CD4-positive, alpha-beta T cell (primary cell): ENCODE data around the gene CAMTA1. TPM values are rescaled to one million over a fixed set of nuclear protein-coding genes. Genes with fewer than 3 reads are reported as not detected.

Experiments used
- ATAC-seq: fragments of 200-7000 bp; cut with Tn5 transposase; one replicate; pipeline ENCODE4 v1.10.0; 2022; ENCODE audit warnings: mild to moderate bottlenecking; ENCODE audit not compliant: poor library complexity
- CTCF ChIA-PET: fragments of 350-600 bp; sonication (Branson Sonifier 250); formaldehyde crosslinking; loops from one replicate; lab custom pipeline; 2021; ENCODE audit warnings: antibody characterized with exemption, inconsistent platforms; lab: Charles Lee
- POLR2A ChIA-PET: fragments of 350-600 bp; sonication (Branson Sonifier 250); formaldehyde crosslinking; loops from one replicate; lab custom pipeline; 2021; ENCODE audit warnings: antibody characterized with exemption, inconsistent platforms; lab: Charles Lee
- DNase-seq, 14 experiments: peaks; one replicate each; pipeline ENCODE4 v3.0.0-alpha.2; 2013 to 2020; ENCODE audit warnings: mixed read lengths in 2 of 14
- H3K27ac ChIP-seq, 2 donors: one replicate each; pipeline versions ENCODE4 v1.5.1 to v1.7.0; 2013; ENCODE audit warnings: low read length in 2 of 2, low read depth in 1 of 2, mild to moderate bottlenecking in 1 of 2
- H3K27me3 ChIP-seq, 2 experiments: 1 replicate in 1 of 2; 2 replicates in 1 of 2; pipeline versions ENCODE4 v1.6.1 to v1.7.0; 2013; ENCODE audit warnings: low read length in 2 of 2, control low read depth in 1 of 2, mild to moderate bottlenecking in 1 of 2, moderate library complexity in 1 of 2; ENCODE audit not compliant: insufficient read depth in 2 of 2, control insufficient read depth in 1 of 2
- H3K36me3 ChIP-seq: one replicate; pipeline ENCODE4 v1.6.1; 2013; ENCODE audit warnings: low read length, control low read depth; ENCODE audit not compliant: insufficient read depth
- H3K4me1 ChIP-seq: one replicate; pipeline ENCODE4 v1.6.1; 2013; ENCODE audit warnings: low read length, control low read depth; ENCODE audit not compliant: insufficient read depth
- H3K4me3 ChIP-seq: one replicate; pipeline ENCODE4 v1.5.1; 2013; ENCODE audit warnings: mild to moderate bottlenecking, low read length, moderate library complexity
- H3K9me3 ChIP-seq, 2 experiments: 1 replicate in 1 of 2; 2 replicates in 1 of 2; pipeline versions ENCODE4 v1.6.1 to v1.7.0; 2013; ENCODE audit warnings: low read length in 2 of 2, mild to moderate bottlenecking in 2 of 2, control low read depth in 1 of 2, moderate library complexity in 1 of 2; ENCODE audit not compliant: control insufficient read depth in 1 of 2, insufficient read depth in 1 of 2
- H3K27ac Mint-ChIP-seq: one replicate; pipeline ENCODE4 v1.8.0; 2020; ENCODE audit warnings: mixed read lengths
- H3K27me3 Mint-ChIP-seq: one replicate; pipeline ENCODE4 v1.8.0; 2021; ENCODE audit warnings: mixed read lengths
- H3K36me3 Mint-ChIP-seq: one replicate; pipeline ENCODE4 v1.8.0; 2021; ENCODE audit warnings: low read depth, mixed read lengths
- H3K4me1 Mint-ChIP-seq: one replicate; pipeline ENCODE4 v1.8.0; 2021; ENCODE audit warnings: low read depth, mixed read lengths
- H3K4me3 Mint-ChIP-seq: one replicate; pipeline ENCODE4 v1.8.0; 2020; ENCODE audit warnings: mild to moderate bottlenecking, mixed read lengths
- H3K9me3 Mint-ChIP-seq: one replicate; pipeline ENCODE4 v1.8.0; 2020; ENCODE audit warnings: mixed read lengths
- CTCF ChIP-seq: fragments of 200-600 bp; IDR thresholded peaks from one replicate; pipeline ENCODE4 v1.8.0; 2022; ENCODE audit warnings: antibody characterized with exemption, mild to moderate bottlenecking
- intact Hi-C, 2 experiments: fragments of 100-400 bp; cut with DNase I in 1 of 2; cut with micrococcal nuclease in 1 of 2; formaldehyde crosslinking; loops; one replicate each; pipeline versions ENCODE4 v1.15.1 to v1.9.0; 2023 to 2025; cut with DNase I, micrococcal nuclease
- total RNA-seq, 174 experiments: library from RNA in 2 of 174; stranded (reverse) in 2 of 174; gene quantifications; one replicate each; pipeline ENCODE4 v1.2.3 and lab custom pipeline; 2021 to 2026

Gene CAMTA1
- total RNA-seq, 2 experiments from 2014 or later, result 38.6 to 39.3 TPM

- H3K4me3 Mint-ChIP-seq, result no peak overlapping the region
- Histone ChIP-seq H3K36me3 (no peaks in the 10 kb centered on the region), H3K27ac (no peak overlapping the region), H3K4me3 (no peak overlapping the region), H3K27me3 (no peaks in the 10 kb centered on the region), H3K9me3 (no peaks in the 10 kb centered on the region), H3K4me1 (no peaks in the 10 kb centered on the region)
- H3K4me1 Mint-ChIP-seq, result no peaks in the 10 kb centered on the region
- H3K9me3 Mint-ChIP-seq, result no peaks in the 10 kb centered on the region
- ATAC-seq (no peak), DNase-seq (no peak)
- peaks cover 16% of the 10 kb centered on the region for H3K36me3 Mint-ChIP-seq
- ChIA-PET CTCF (no interaction called here), POLR2A (no interaction called here)
- intact Hi-C loops, result no loop called here
- H3K27me3 Mint-ChIP-seq, result no peaks in the 10 kb centered on the region
- H3K27ac Mint-ChIP-seq, result no peak overlapping the region
- TF ChIP-seq CTCF, result no peak
These were observed 95.9 kb downstream of the CAMTA1 start for GRCh38 chr1:6880951-6881690.

GRCh38 chr1:6882414-6882813 lies 97.2 kb downstream of the CAMTA1 start:
- CTCF ChIA-PET, result no interaction called here
- intact Hi-C loops, result no loop called here
- H3K27ac Mint-ChIP-seq, result no peak overlapping the region
- TF ChIP-seq CTCF, result no peak
- H3K36me3 ChIP-seq, result no peaks in the 10 kb centered on the region
- POLR2A ChIA-PET, result no interaction called here
- ATAC-seq, result no peak
- no peaks in the 10 kb centered on the region for H3K27me3 ChIP-seq
- H3K4me1 Mint-ChIP-seq, result no peaks in the 10 kb centered on the region
- H3K4me1 ChIP-seq, result no peaks in the 10 kb centered on the region
- H3K9me3 Mint-ChIP-seq, result no peaks in the 10 kb centered on the region
- no peaks in the 10 kb centered on the region for H3K27me3 Mint-ChIP-seq
- no peak overlapping the region for H3K27ac ChIP-seq
- no peaks in the 10 kb centered on the region for H3K9me3 ChIP-seq
- no peak overlapping the region for H3K4me3 Mint-ChIP-seq
- no peak for DNase-seq
- peaks cover 17% of the 10 kb centered on the region for H3K36me3 Mint-ChIP-seq
- H3K4me3 ChIP-seq, result no peak overlapping the region

GRCh38 chr1:6884652-6885153 lies 99.4 kb downstream of the CAMTA1 start:
- CTCF ChIA-PET, result no interaction called here
- no peaks in the 10 kb centered on the region for H3K9me3 Mint-ChIP-seq
- H3K36me3 Mint-ChIP-seq, result peaks cover 11% of the 10 kb centered on the region
- no peaks in the 10 kb centered on the region for H3K27me3 ChIP-seq
- intact Hi-C loops, result loop anchor here in 1 of 2 experiments (2.0 kb wide), 1 partner anchor 152 kb away; no protein-coding TSS in a partner anchor
- no peak overlapping the region for H3K4me3 Mint-ChIP-seq
- no peak overlapping the region for H3K4me3 ChIP-seq
- no peaks in the 10 kb centered on the region for H3K4me1 Mint-ChIP-seq
- no peaks in the 10 kb centered on the region for H3K4me1 ChIP-seq
- peaks cover 4% of the 10 kb centered on the region for H3K36me3 ChIP-seq
- no peaks in the 10 kb centered on the region for H3K27me3 Mint-ChIP-seq
- no peak overlapping the region for H3K27ac ChIP-seq
- H3K9me3 ChIP-seq, result no peaks in the 10 kb centered on the region
- TF ChIP-seq CTCF, result no peak
- H3K27ac Mint-ChIP-seq, result no peak overlapping the region
- no peak for DNase-seq
- POLR2A ChIA-PET, result no interaction called here
- no peak for ATAC-seq
